ENCODE measurements around the gene SPINK4.

The SPINK4 gene

DNA sequence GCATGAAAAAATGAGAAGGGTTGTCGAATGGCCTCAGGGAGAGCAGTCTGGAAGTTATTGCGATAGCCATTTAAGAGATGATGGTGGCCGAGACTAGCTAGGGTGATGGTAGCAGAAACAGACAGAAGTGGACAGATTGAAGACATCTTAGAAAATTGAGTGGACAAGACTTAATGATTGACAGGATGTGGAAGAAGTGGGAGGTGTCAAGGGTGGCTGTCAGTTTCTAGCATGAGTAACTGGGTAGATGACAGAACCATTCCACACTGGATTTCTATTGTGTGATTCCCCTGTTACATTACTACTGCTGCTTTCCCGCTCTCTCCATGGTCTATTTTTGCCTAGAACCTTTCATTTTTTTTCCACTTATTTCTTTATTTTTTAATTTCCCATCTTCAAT lies 37.5 kb downstream of the SPINK4 start:
- H3K9ac ChIP-seq (ENCODE audit: low read length in 2 of 2), result no peak overlapping the region
- peaks cover 50 to 62% of the 10 kb centered on the region in 2 donors for H3K36me3 ChIP-seq (ENCODE audit: control insufficient read depth in 2 of 2, insufficient read depth in 2 of 2, low read length in 2 of 2)
- no peaks in the 10 kb centered on the region for H3K27me3 ChIP-seq (ENCODE audit: control insufficient read depth in 1 of 2, insufficient read depth in 2 of 2, low read length in 2 of 2)
- H3K4me3 ChIP-seq (ENCODE audit: low read length in 2 of 2), result no peak overlapping the region
- no peak overlapping the region for H3K27ac ChIP-seq (ENCODE audit: low read length)
- no peaks in the 10 kb centered on the region for H3K9me3 ChIP-seq (ENCODE audit: control insufficient read depth in 2 of 2, low read length in 2 of 2)
- H3K4me1 ChIP-seq (ENCODE audit: control insufficient read depth, insufficient read depth, low read length), result no peaks in the 10 kb centered on the region

DNA sequence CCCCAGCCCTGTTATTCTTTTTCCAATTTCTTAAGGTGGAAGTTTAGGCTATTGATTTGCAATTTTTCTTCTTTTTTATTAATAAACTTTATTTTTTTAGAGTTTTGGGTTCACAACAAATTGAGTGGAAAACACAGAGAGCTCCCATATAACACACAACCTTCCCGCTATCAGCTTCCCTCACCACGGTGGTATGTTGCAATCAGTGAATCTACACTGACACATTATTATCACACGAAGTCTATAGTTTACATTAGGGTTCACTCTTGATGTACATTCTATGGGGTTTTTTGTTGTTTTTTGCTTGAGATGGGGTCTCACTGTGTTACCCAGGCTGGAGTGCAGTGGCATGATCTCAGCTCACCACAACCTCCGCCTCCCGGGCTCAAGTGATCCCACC lies 45.5 kb downstream of the SPINK4 start:
- Histone ChIP-seq H3K27me3 (ENCODE audit: control insufficient read depth in 1 of 2, insufficient read depth in 2 of 2, low read length in 2 of 2) (no peaks in the 10 kb centered on the region), H3K4me1 (ENCODE audit: control insufficient read depth, insufficient read depth, low read length) (peaks cover 16% of the 10 kb centered on the region), H3K9me3 (ENCODE audit: control insufficient read depth in 2 of 2, low read length in 2 of 2) (no peaks in the 10 kb centered on the region), H3K27ac (ENCODE audit: low read length) (no peak overlapping the region), H3K9ac (ENCODE audit: low read length in 2 of 2) (no peak overlapping the region), H3K4me3 (ENCODE audit: low read length in 2 of 2) (no peak overlapping the region), H3K36me3 (ENCODE audit: control insufficient read depth in 2 of 2, insufficient read depth in 2 of 2, low read length in 2 of 2) (peaks cover 13 to 14% of the 10 kb centered on the region in 2 donors)

DNA sequence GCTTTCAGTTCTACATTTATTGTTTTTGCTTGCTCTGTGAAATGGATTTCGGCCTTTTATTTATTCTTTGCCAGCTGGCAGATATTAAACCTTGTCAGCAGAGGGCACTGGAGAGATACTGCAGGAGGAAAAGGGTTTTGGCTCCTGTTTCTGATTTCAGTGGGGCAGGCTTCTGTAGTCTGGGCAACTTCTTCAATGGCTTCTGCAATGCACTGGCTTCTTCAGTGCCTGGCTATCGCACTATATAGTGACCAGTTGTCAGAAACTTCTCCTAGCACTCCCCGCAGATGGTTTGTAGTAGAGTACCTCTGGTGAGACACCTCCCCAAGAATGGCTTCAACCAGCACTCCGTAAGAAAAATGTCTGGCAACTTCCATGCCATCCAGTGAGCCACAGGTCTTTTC lies 47.1 kb downstream of the SPINK4 start:
- Histone ChIP-seq H3K4me3 (ENCODE audit: low read length in 2 of 2) (no peak overlapping the region), H3K4me1 (ENCODE audit: control insufficient read depth, insufficient read depth, low read length) (peaks cover 29% of the 10 kb centered on the region), H3K9ac (ENCODE audit: low read length in 2 of 2) (peak overlapping the region in 1 of 2 donors; percentile 58), H3K27me3 (ENCODE audit: control insufficient read depth in 1 of 2, insufficient read depth in 2 of 2, low read length in 2 of 2) (no peaks in the 10 kb centered on the region), H3K27ac (ENCODE audit: low read length) (peak overlapping the region; percentile 31), H3K9me3 (ENCODE audit: control insufficient read depth in 2 of 2, low read length in 2 of 2) (no peaks in the 10 kb centered on the region), H3K36me3 (ENCODE audit: control insufficient read depth in 2 of 2, insufficient read depth in 2 of 2, low read length in 2 of 2) (peaks cover 6 to 8% of the 10 kb centered on the region in 2 donors)

DNA sequence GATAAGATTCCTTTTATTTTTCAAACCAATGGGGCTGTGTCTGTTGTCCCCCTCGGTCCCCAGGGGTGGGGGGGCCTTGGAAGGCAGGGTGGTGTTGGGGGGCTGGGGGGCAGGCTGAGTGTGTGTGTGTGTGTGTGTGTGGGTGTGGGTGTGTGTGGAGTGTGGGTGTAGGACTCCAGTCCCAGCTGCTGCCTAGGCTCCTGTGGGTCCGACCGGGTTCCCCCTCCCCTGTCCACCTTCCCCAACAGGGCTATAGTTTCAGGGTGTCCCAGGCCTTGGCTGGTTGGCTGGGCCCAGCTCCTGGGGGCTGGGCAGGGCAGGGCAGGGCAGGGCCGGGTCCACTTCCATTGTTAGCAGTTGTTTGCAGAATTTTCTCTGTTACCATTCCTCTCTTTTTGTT lies 48.3 kb downstream of the SPINK4 start:
- Histone ChIP-seq H3K36me3 (ENCODE audit: control insufficient read depth in 2 of 2, insufficient read depth in 2 of 2, low read length in 2 of 2) (peaks cover 6 to 8% of the 10 kb centered on the region in 2 donors), H3K9me3 (ENCODE audit: control insufficient read depth in 2 of 2, low read length in 2 of 2) (no peaks in the 10 kb centered on the region), H3K27me3 (ENCODE audit: control insufficient read depth in 1 of 2, insufficient read depth in 2 of 2, low read length in 2 of 2) (no peaks in the 10 kb centered on the region), H3K4me3 (ENCODE audit: low read length in 2 of 2) (no peak overlapping the region), H3K27ac (ENCODE audit: low read length) (peak overlapping the region; percentile 99), H3K4me1 (ENCODE audit: control insufficient read depth, insufficient read depth, low read length) (peaks cover 33% of the 10 kb centered on the region), H3K9ac (ENCODE audit: low read length in 2 of 2) (no peak overlapping the region)

DNA sequence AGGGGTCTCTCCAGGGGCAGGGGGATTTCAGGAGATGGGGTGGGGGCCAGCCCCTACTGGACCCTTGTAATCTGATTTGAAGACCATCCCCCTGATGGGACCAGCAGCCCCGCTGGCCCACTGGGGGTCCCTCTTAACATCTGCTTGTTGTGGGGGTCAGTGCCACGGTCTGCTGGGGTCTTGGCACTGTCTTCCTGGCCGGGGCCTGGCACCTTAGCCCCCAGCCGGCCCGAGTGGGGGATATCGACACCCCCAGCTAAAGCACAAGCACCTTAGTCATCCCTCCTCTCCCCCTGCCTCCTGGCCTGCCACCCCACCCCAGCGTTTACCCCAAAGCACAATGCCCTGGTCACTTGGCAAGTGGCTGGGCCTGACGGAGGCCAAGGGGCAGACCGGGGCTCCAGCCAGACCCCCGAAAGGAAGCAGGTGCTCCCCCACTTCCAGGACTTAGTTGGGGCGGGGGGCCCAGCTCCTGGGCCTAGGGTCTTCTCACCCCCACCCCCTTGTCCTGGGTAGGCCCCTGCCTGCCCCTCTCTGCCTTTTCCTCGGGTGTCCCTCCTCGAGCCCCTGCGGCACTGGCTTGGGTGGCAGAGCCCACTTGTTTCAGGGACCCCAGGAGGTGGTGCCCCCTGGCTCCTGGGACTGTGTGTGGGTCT lies 49.0 kb downstream of the SPINK4 start:
- peaks cover 33% of the 10 kb centered on the region for H3K4me1 ChIP-seq (ENCODE audit: control insufficient read depth, insufficient read depth, low read length)
- no peaks in the 10 kb centered on the region for H3K27me3 ChIP-seq (ENCODE audit: control insufficient read depth in 1 of 2, insufficient read depth in 2 of 2, low read length in 2 of 2)
- peaks cover 4 to 6% of the 10 kb centered on the region in 2 donors for H3K36me3 ChIP-seq (ENCODE audit: control insufficient read depth in 2 of 2, insufficient read depth in 2 of 2, low read length in 2 of 2)
- H3K27ac ChIP-seq (ENCODE audit: low read length), result peak overlapping the region; percentile 99
- H3K4me3 ChIP-seq (ENCODE audit: low read length in 2 of 2), result peak overlapping the region in 1 of 2 donors; percentile 99
- H3K9ac ChIP-seq (ENCODE audit: low read length in 2 of 2), result peak overlapping the region in 1 of 2 donors; percentile 99
- H3K9me3 ChIP-seq (ENCODE audit: control insufficient read depth in 2 of 2, low read length in 2 of 2), result no peaks in the 10 kb centered on the region

DNA sequence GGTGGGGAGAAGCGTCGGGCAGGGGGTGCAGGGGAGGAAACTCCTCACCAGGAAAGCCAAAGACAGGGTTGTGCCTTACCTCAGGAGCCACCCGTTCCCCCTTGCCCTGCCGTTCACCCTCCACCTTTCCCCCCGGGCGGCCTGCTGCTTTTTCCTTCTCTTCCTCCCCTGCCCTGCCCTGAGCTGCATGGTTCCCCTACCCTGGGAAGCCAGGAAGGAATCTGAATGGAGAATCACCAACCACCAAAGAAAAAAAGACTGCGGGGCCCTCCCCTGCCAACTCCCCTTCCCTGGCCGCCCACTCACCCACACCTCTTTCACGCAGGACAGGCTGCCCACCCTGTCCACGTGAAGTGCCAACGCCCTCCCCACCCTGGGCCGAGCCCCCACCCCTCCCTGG lies 49.5 kb downstream of the SPINK4 start:
- Histone ChIP-seq H3K27me3 (ENCODE audit: control insufficient read depth in 1 of 2, insufficient read depth in 2 of 2, low read length in 2 of 2) (no peaks in the 10 kb centered on the region), H3K9ac (ENCODE audit: low read length in 2 of 2) (peak overlapping the region; percentile 82 to 99), H3K4me1 (ENCODE audit: control insufficient read depth, insufficient read depth, low read length) (peaks cover 34% of the 10 kb centered on the region), H3K4me3 (ENCODE audit: low read length in 2 of 2) (peak overlapping the region; percentile 28 to 99), H3K36me3 (ENCODE audit: control insufficient read depth in 2 of 2, insufficient read depth in 2 of 2, low read length in 2 of 2) (peaks cover 6% of the 10 kb centered on the region in 2 donors), H3K27ac (ENCODE audit: low read length) (peak overlapping the region; percentile 99), H3K9me3 (ENCODE audit: control insufficient read depth in 2 of 2, low read length in 2 of 2) (no peaks in the 10 kb centered on the region)

DNA sequence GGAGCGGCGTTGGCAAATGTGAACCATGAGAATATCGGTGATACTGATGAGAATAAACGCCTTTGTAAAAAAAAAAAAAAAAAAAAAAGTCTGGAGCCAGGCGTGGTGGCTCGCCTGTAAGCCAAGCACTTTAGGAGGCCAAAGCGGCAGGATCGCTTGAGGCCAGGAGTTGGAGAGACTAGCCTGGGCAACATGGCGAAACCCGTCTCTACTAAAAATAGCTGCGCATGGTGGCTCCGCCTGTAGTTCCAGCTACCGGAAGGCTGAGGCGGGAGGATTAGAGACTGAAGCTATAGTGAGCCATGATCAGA lies 49.9 kb downstream of the SPINK4 start:
- Histone ChIP-seq H3K27ac (ENCODE audit: low read length) (peak overlapping the region; percentile 99), H3K36me3 (ENCODE audit: control insufficient read depth in 2 of 2, insufficient read depth in 2 of 2, low read length in 2 of 2) (peaks cover 9 to 10% of the 10 kb centered on the region in 2 donors), H3K9me3 (ENCODE audit: control insufficient read depth in 2 of 2, low read length in 2 of 2) (no peaks in the 10 kb centered on the region), H3K4me3 (ENCODE audit: low read length in 2 of 2) (peak overlapping the region; percentile 99), H3K4me1 (ENCODE audit: control insufficient read depth, insufficient read depth, low read length) (peaks cover 37% of the 10 kb centered on the region), H3K27me3 (ENCODE audit: control insufficient read depth in 1 of 2, insufficient read depth in 2 of 2, low read length in 2 of 2) (no peaks in the 10 kb centered on the region), H3K9ac (ENCODE audit: low read length in 2 of 2) (peak overlapping the region; percentile 99 to 100)

DNA sequence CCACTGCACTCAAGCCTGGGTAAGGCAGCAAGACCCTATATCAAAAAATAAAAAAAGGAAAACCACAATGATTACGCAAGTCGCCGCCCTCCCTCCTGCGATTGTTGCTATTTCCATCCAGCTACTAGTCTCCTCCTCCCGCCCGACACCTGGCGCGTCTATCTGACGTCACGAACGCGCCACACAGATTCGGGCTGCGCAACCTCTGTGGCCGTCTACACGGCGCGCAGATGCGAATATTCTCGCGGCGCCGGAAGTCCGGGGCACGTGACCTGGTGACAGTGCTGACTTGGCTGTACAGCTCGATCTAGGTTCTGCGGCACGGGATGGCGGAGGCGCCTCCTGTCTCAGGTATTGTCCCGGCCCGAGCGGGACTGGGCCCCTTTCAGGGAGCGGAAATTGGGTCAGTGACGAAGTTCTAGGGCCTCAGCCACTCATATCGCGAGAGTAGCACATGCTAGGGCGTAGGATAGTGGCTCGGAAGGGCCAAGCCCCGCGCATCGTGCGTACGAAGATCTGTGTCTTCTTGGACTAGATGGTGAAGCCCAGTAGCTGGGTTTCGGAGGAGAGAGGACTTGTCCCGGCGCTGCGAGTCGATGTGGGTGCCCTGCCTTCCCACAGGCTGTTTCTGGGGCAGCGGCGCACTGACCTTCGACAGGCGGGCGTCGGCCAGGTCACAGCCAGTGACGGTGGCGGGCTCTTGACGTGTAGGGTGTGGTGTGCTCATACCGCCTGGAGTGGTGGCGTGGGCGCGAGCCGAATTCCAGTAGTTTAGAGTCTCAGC lies 50.5 kb downstream of the SPINK4 start, which contains the start of gene NFX1:
TSS of gene NFX1 (plus strand) at position 270 of the 784 bp plus-strand sequence. CDS start at position 327, 57 bp downstream.
- Histone ChIP-seq H3K27me3 (ENCODE audit: control insufficient read depth in 1 of 2, insufficient read depth in 2 of 2, low read length in 2 of 2) (no peaks in the 10 kb centered on the region), H3K36me3 (ENCODE audit: control insufficient read depth in 2 of 2, insufficient read depth in 2 of 2, low read length in 2 of 2) (peaks cover 10 to 13% of the 10 kb centered on the region in 2 donors), H3K9me3 (ENCODE audit: control insufficient read depth in 2 of 2, low read length in 2 of 2) (no peaks in the 10 kb centered on the region), H3K27ac (ENCODE audit: low read length) (peak within 1 kb of the TSS; percentile 99), H3K9ac (ENCODE audit: low read length in 2 of 2) (peak within 1 kb of the TSS; percentile 99 to 100), H3K4me3 (ENCODE audit: low read length in 2 of 2) (peak within 1 kb of the TSS; percentile 99), H3K4me1 (ENCODE audit: control insufficient read depth, insufficient read depth, low read length) (peaks cover 37% of the 10 kb centered on the region)

DNA sequence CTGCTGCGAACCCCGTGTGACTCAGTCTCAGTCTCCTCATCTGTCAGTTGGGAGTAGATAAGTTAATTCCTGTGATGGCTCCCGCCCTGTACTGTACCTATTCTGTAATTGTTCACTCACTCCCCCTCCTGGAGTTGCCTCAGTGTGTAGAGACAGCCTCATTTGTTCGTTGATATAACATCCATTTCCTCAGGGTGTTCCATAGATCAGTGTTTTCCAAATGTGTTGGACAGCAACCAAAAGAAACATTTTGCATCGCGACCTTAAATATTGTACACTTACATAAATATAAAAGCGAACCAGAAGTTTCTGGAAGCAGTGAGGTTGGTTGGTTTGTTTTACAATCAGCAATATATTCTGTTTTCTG lies 51.0 kb downstream of the SPINK4 start:
- Histone ChIP-seq H3K4me1 (ENCODE audit: control insufficient read depth, insufficient read depth, low read length) (peaks cover 37% of the 10 kb centered on the region), H3K9ac (ENCODE audit: low read length in 2 of 2) (peak overlapping the region; percentile 99 to 100)

DNA sequence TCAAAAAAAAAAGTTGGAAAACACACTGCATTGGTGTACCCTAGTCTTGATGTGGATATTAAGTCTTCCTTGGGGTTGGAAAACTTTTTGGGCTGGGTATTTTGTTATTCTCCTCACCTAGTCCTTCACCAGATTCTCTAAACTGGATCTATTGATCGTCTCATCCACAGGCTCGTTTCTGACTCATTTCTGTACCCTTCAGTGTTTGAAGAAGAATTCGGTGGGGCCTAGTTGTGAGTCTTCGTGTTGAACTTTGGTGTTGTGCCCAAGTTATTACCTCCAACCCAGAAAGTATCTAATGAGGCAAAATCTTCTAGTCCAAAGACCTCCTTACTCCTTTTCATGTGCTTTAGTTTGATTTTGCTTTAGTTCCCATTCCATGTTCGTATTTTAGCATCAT lies 51.9 kb downstream of the SPINK4 start:
- no peak overlapping the region for H3K27ac ChIP-seq (ENCODE audit: low read length)
- H3K36me3 ChIP-seq (ENCODE audit: control insufficient read depth in 2 of 2, insufficient read depth in 2 of 2, low read length in 2 of 2), result peaks cover 20 to 23% of the 10 kb centered on the region in 2 donors
- no peaks in the 10 kb centered on the region for H3K27me3 ChIP-seq (ENCODE audit: control insufficient read depth in 1 of 2, insufficient read depth in 2 of 2, low read length in 2 of 2)
- no peak overlapping the region for H3K4me3 ChIP-seq (ENCODE audit: low read length in 2 of 2)
- H3K4me1 ChIP-seq (ENCODE audit: control insufficient read depth, insufficient read depth, low read length), result peaks cover 33% of the 10 kb centered on the region
- peak overlapping the region in 1 of 2 donors; percentile 13 for H3K9ac ChIP-seq (ENCODE audit: low read length in 2 of 2)
- H3K9me3 ChIP-seq (ENCODE audit: control insufficient read depth in 2 of 2, low read length in 2 of 2), result no peaks in the 10 kb centered on the region

More for the DNA sequence above, 51.0 kb downstream of the SPINK4 start:
- H3K27ac ChIP-seq (ENCODE audit: low read length), result peak overlapping the region; percentile 99
- H3K36me3 ChIP-seq (ENCODE audit: control insufficient read depth in 2 of 2, insufficient read depth in 2 of 2, low read length in 2 of 2), result peaks cover 13 to 14% of the 10 kb centered on the region in 2 donors
- no peaks in the 10 kb centered on the region for H3K9me3 ChIP-seq (ENCODE audit: control insufficient read depth in 2 of 2, low read length in 2 of 2)
- H3K4me3 ChIP-seq (ENCODE audit: low read length in 2 of 2), result peak overlapping the region; percentile 99
- no peaks in the 10 kb centered on the region for H3K27me3 ChIP-seq (ENCODE audit: control insufficient read depth in 1 of 2, insufficient read depth in 2 of 2, low read length in 2 of 2)

DNA sequence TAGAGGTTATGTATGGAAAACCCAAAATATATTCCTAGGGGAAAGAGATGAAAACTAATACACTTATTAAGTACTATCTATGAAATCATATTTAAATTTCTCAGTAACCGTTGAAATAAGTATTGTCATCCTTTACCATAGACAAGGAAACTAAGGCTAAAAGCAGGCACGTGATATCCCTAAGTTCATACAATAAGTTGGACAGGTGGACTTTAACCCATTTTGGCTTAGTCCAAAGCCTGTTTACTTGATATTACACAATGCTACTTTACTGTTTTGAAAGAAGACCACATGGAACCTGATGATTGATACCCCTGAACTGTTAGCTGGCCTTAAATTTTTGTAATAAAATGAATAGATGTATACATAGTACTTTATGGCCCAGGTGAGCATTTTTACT lies 53.8 kb downstream of the SPINK4 start:
- peaks cover 32% of the 10 kb centered on the region for H3K4me1 ChIP-seq (ENCODE audit: control insufficient read depth, insufficient read depth, low read length)

More for the DNA sequence above, 53.8 kb downstream of the SPINK4 start:
- no peak overlapping the region for H3K4me3 ChIP-seq (ENCODE audit: low read length in 2 of 2)
- H3K27ac ChIP-seq (ENCODE audit: low read length), result no peak overlapping the region
- H3K9me3 ChIP-seq (ENCODE audit: control insufficient read depth in 2 of 2, low read length in 2 of 2), result no peaks in the 10 kb centered on the region
- H3K27me3 ChIP-seq (ENCODE audit: control insufficient read depth in 1 of 2, insufficient read depth in 2 of 2, low read length in 2 of 2), result no peaks in the 10 kb centered on the region
- H3K36me3 ChIP-seq (ENCODE audit: control insufficient read depth in 2 of 2, insufficient read depth in 2 of 2, low read length in 2 of 2), result peaks cover 37 to 39% of the 10 kb centered on the region in 2 donors
- peak overlapping the region in 1 of 2 donors; percentile 10 for H3K9ac ChIP-seq (ENCODE audit: low read length in 2 of 2)

Data from stomach smooth muscle (tissue), 2 donors.